ENCODE data around the gene IL6.
A peak's percentile ranks its signal among the peaks of the same experiment; 100 is the strongest.

Gene IL6

DNA sequence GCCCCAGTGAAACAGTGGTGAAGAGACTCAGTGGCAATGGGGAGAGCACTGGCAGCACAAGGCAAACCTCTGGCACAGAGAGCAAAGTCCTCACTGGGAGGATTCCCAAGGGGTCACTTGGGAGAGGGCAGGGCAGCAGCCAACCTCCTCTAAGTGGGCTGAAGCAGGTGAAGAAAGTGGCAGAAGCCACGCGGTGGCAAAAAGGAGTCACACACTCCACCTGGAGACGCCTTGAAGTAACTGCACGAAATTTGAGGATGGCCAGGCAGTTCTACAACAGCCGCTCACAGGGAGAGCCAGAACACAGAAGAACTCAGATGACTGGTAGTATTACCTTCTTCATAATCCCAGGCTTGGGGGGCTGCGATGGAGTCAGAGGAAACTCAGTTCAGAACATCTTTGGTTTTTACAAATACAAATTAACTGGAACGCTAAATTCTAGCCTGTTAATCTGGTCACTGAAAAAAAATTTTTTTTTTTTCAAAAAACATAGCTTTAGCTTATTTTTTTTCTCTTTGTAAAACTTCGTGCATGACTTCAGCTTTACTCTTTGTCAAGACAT, 574 bp upstream of the IL6 start:
- DNase-seq, result peak; percentile 76
- Mint-ChIP-seq H3K27ac (peak overlapping the region; percentile 88), H3K27me3 (peaks cover 37% of the 10 kb centered on the region), H3K36me3 (peaks cover 16% of the 10 kb centered on the region), H3K4me1 (peaks cover 67% of the 10 kb centered on the region), H3K4me3 (peak overlapping the region; percentile 77), H3K9me3 (no peaks in the 10 kb centered on the region)
- CTCF ChIA-PET, result interaction anchor here (0.7 to 14.7 kb wide), 20 partner anchors 8 to 329 kb away, joined by 3 to 443 read pairs (median 4); no protein-coding TSS in a partner anchor

DNA sequence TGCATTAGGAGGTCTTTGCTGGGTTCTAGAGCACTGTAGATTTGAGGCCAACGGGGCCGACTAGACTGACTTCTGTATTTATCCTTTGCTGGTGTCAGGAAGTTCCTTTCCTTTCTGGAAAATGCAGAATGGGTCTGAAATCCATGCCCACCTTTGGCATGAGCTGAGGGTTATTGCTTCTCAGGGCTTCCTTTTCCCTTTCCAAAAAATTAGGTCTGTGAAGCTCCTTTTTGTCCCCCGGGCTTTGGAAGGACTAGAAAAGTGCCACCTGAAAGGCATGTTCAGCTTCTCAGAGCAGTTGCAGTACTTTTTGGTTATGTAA, 675 bp downstream of the IL6 start:
- Mint-ChIP-seq H3K9me3 (no peaks in the 10 kb centered on the region), H3K4me1 (peaks cover 65% of the 10 kb centered on the region), H3K36me3 (peaks cover 16% of the 10 kb centered on the region), H3K27ac (peak overlapping the region; percentile 88), H3K27me3 (peaks cover 38% of the 10 kb centered on the region), H3K4me3 (peak overlapping the region; percentile 77)
- DNase-seq, result no peak
- CTCF ChIA-PET, result interaction anchor here (0.7 to 14.7 kb wide), 24 partner anchors 9 to 618 kb away, joined by 3 to 443 read pairs (median 3); no protein-coding TSS in a partner anchor

GRCh38 chr7:22728401-22729029, 1.5 kb downstream of the IL6 start:
- H3K36me3 Mint-ChIP-seq, result peaks cover 16% of the 10 kb centered on the region
- no peak overlapping the region for H3K27ac Mint-ChIP-seq
- peak overlapping the region; percentile 77 for H3K4me3 Mint-ChIP-seq
- DNase-seq, result no peak
- peaks cover 38% of the 10 kb centered on the region for H3K27me3 Mint-ChIP-seq
- CTCF ChIA-PET, result interaction anchor here (0.7 to 14.7 kb wide), 19 partner anchors 9 to 329 kb away, joined by 3 to 443 read pairs (median 4); no protein-coding TSS in a partner anchor
- no peaks in the 10 kb centered on the region for H3K9me3 Mint-ChIP-seq
- H3K4me1 Mint-ChIP-seq, result peaks cover 57% of the 10 kb centered on the region

- Mint-ChIP-seq H3K27me3 (peaks cover 46% of the 10 kb centered on the region), H3K4me3 (no peak overlapping the region), H3K9me3 (no peaks in the 10 kb centered on the region), H3K27ac (no peak overlapping the region), H3K4me1 (peaks cover 51% of the 10 kb centered on the region), H3K36me3 (peaks cover 14% of the 10 kb centered on the region)
- CTCF ChIA-PET, result interaction anchor here (1.0 to 14.7 kb wide), 7 partner anchors 9 to 326 kb away, joined by 3 to 443 read pairs (median 6); no protein-coding TSS in a partner anchor
- no peak for DNase-seq
These were observed 2.3 kb downstream of the IL6 start for GRCh38 chr7:22729180-22729825.

GRCh38 chr7:22730066-22730710, 3.2 kb downstream of the IL6 start:
- Mint-ChIP-seq H3K9me3 (no peaks in the 10 kb centered on the region), H3K27ac (no peak overlapping the region), H3K27me3 (peaks cover 54% of the 10 kb centered on the region), H3K36me3 (peaks cover 14% of the 10 kb centered on the region), H3K4me3 (no peak overlapping the region), H3K4me1 (peaks cover 44% of the 10 kb centered on the region)
- CTCF ChIA-PET, result interaction anchor here (14.7 kb wide), 1 partner anchor 172 kb away, joined by 443 read pairs; no protein-coding TSS in a partner anchor
- DNase-seq, result no peak

DNA sequence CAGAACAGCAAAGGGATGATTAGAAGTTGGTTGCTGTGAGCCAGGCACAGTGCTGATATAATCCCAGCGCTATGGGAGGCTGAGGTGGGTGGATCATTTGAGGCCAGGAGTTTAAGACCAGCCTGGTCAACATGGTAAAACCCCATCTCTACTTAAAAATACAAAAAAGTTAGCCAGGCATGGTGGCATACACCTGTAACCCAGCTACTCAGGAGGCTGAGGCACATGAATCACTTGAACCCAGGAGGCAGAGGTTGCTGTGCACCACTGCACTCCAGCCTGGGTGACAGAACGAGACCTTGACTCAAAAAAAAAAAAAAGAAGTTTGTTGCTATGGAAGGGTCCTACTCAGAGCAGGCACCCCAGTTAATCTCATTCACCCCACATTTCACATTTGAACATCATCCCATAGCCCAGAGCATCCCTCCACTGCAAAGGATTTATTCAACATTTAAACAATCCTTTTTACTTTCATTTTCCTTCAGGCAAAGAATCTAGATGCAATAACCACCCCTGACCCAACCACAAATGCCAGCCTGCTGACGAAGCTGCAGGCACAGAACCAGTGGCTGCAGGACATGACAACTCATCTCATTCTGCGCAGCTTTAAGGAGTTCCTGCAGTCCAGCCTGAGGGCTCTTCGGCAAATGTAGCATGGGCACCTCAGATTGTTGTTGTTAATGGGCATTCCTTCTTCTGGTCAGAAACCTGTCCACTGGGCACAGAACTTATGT, 4.1 kb downstream of the IL6 start:
- CTCF ChIA-PET, result interaction anchor here (0.6 to 14.7 kb wide), 4 partner anchors 173 to 536 kb away, joined by 3 to 443 read pairs (median 4); no protein-coding TSS in a partner anchor
- H3K4me1 Mint-ChIP-seq, result peaks cover 35% of the 10 kb centered on the region
- H3K27ac Mint-ChIP-seq, result no peak overlapping the region
- peak overlapping the region; percentile 1 for H3K4me3 Mint-ChIP-seq
- no peaks in the 10 kb centered on the region for H3K9me3 Mint-ChIP-seq
- H3K27me3 Mint-ChIP-seq, result peaks cover 56% of the 10 kb centered on the region
- DNase-seq, result peak; percentile 34
- peaks cover 14% of the 10 kb centered on the region for H3K36me3 Mint-ChIP-seq

GRCh38 chr7:22731766-22732165, 4.8 kb downstream of the IL6 start:
- DNase-seq, result no peak
- Mint-ChIP-seq H3K4me3 (no peak overlapping the region), H3K36me3 (peaks cover 14% of the 10 kb centered on the region), H3K27ac (no peak overlapping the region), H3K27me3 (peaks cover 56% of the 10 kb centered on the region), H3K4me1 (peaks cover 28% of the 10 kb centered on the region), H3K9me3 (no peaks in the 10 kb centered on the region)
- CTCF ChIA-PET, result interaction anchor here (0.6 to 14.7 kb wide), 5 partner anchors 19 to 537 kb away, joined by 3 to 443 read pairs (median 4); no protein-coding TSS in a partner anchor

- Mint-ChIP-seq H3K36me3 (peaks cover 14% of the 10 kb centered on the region), H3K4me1 (peaks cover 20% of the 10 kb centered on the region), H3K9me3 (no peaks in the 10 kb centered on the region), H3K27me3 (peaks cover 54% of the 10 kb centered on the region), H3K27ac (no peak overlapping the region), H3K4me3 (no peak overlapping the region)
- CTCF ChIA-PET, result interaction anchor here (0.6 to 14.7 kb wide), 6 partner anchors 19 to 323 kb away, joined by 3 to 443 read pairs (median 4); no protein-coding TSS in a partner anchor
- peak; percentile 41 for DNase-seq
These were observed 5.6 kb downstream of the IL6 start for GRCh38 chr7:22732556-22733126.

- CTCF ChIA-PET, result interaction anchor here (0.7 to 14.7 kb wide), 3 partner anchors 49 to 321 kb away, joined by 3 to 443 read pairs (median 3); no protein-coding TSS in a partner anchor
- H3K4me3 Mint-ChIP-seq, result no peak overlapping the region
These were observed 6.8 kb downstream of the IL6 start for GRCh38 chr7:22733761-22734160.

GRCh38 chr7:22743014-22743413, 16.0 kb downstream of the IL6 start:
- CTCF ChIA-PET, result no interaction called here
- DNase-seq, result no peak
- H3K36me3 Mint-ChIP-seq, result no peaks in the 10 kb centered on the region
- no peaks in the 10 kb centered on the region for H3K4me1 Mint-ChIP-seq
- H3K27me3 Mint-ChIP-seq, result peaks cover 27% of the 10 kb centered on the region
- H3K4me3 Mint-ChIP-seq, result no peak overlapping the region
- H3K9me3 Mint-ChIP-seq, result no peaks in the 10 kb centered on the region
- H3K27ac Mint-ChIP-seq, result no peak overlapping the region

More at GRCh38 chr7:22733761-22734160, 6.8 kb downstream of the IL6 start:
- Mint-ChIP-seq H3K9me3 (no peaks in the 10 kb centered on the region), H3K27ac (no peak overlapping the region), H3K4me1 (peaks cover 9% of the 10 kb centered on the region), H3K27me3 (peaks cover 52% of the 10 kb centered on the region), H3K36me3 (peaks cover 11% of the 10 kb centered on the region)
- DNase-seq, result no peak

DNA sequence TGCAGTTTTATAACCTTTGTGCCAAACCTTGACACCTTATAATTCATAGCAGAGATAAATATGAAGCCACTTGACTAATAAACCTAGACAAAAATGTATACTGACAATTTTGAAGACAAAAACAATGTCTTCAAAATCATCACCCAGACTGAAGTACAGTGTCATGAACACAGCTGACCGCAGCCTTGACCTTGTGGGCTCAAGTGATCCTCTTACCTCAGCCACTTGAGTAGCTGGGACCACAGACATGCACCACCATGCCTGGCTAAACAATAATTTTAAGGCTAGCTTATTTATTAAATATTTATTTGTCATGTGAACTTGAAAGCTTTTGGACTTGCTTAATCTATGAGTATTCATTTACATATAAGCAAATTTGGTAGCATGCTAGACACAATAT, 24.3 kb downstream of the IL6 start:
- CTCF ChIA-PET, result interaction anchor here (0.6 to 1.5 kb wide), 4 partner anchors 19 to 320 kb away, joined by 3 to 5 read pairs (median 4); no protein-coding TSS in a partner anchor

GRCh38 chr7:22757338-22757994, 30.5 kb downstream of the IL6 start:
- CTCF ChIA-PET, result interaction anchor here (1.2 kb wide), 1 partner anchor 29 kb away, joined by 4 read pairs; no protein-coding TSS in a partner anchor
- H3K27ac Mint-ChIP-seq, result no peak overlapping the region
- no peaks in the 10 kb centered on the region for H3K4me1 Mint-ChIP-seq
- H3K4me3 Mint-ChIP-seq, result no peak overlapping the region
- peaks cover 1% of the 10 kb centered on the region for H3K9me3 Mint-ChIP-seq
- no peaks in the 10 kb centered on the region for H3K36me3 Mint-ChIP-seq
- no peak for DNase-seq
- peaks cover 15% of the 10 kb centered on the region for H3K27me3 Mint-ChIP-seq

More for the DNA sequence above, 24.3 kb downstream of the IL6 start:
- Mint-ChIP-seq H3K9me3 (peaks cover 1% of the 10 kb centered on the region), H3K4me1 (no peaks in the 10 kb centered on the region), H3K36me3 (no peaks in the 10 kb centered on the region), H3K27ac (no peak overlapping the region), H3K27me3 (peaks cover 6% of the 10 kb centered on the region), H3K4me3 (no peak overlapping the region)
- no peak for DNase-seq

DNA sequence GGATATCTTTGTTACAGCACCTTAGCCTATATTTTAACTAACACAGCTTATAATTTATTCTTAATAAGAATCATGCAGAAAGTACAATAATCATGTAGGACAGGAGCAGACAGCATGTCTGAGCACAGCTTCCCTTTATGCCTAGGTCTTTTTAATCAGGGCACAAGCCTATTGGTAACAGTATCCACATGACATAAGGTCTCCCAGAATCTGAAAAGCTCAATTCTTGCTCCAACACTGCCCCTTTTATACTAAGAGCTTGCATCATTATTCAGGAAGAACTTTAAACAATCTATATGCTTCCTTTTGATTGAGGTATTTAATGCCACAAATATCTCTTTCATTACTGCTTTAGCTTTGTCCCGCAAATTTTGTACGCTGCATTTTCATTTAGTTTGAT, 31.6 kb downstream of the IL6 start:
- CTCF ChIA-PET, result no interaction called here
- H3K27ac Mint-ChIP-seq, result no peak overlapping the region
- H3K4me1 Mint-ChIP-seq, result no peaks in the 10 kb centered on the region
- DNase-seq, result no peak
- H3K9me3 Mint-ChIP-seq, result peaks cover 1% of the 10 kb centered on the region
- no peaks in the 10 kb centered on the region for H3K36me3 Mint-ChIP-seq
- no peak overlapping the region for H3K4me3 Mint-ChIP-seq
- peaks cover 17% of the 10 kb centered on the region for H3K27me3 Mint-ChIP-seq

All from activated naive CD4-positive, alpha-beta T cell treated with anti-CD3 and anti-CD28 coated beads, Interleukin-2, amount 10 ng/mL, durations not matched to agents 7 days and 5 days (primary cell).